GM18951 (cell line): Measurements from ENCODE around the gene DNMBP.
"Not testable (repeated sequence)": the region's sequence is repeated elsewhere in the genome, so short reads cannot be mapped to it uniquely, and the experiment has no call there.

Experiments used
- POLR2A ChIP-seq: IDR thresholded peaks from 4 replicates; pipeline ENCODE4 v1.6.1; 2011; ENCODE audit warnings: mild to moderate bottlenecking; ENCODE audit not compliant: insufficient read length, insufficient read depth; ENCODE audit errors: extremely low read depth
- in situ Hi-C: fragments of 300-500 bp; cut with MboI; formaldehyde crosslinking; loops from one replicate; pipeline ENCODE4 v1.12.0; 2022; ENCODE audit warnings: low sequenced_read_pairs, mixed read lengths, inconsistent platforms; ENCODE audit not compliant: unreplicated experiment

The DNMBP gene

GRCh38 chr10:100036850-100037249, 27.1 kb upstream of the DNMBP start:
- in situ Hi-C loops: no loop called here
- no peak for TF ChIP-seq POLR2A

GRCh38 chr10:100033766-100034418, 24.1 kb upstream of the DNMBP start:
- no peak for TF ChIP-seq POLR2A
- in situ Hi-C loops: no loop called here

- no peak for TF ChIP-seq POLR2A
- in situ Hi-C loops: no loop called here
These were observed 17.7 kb upstream of the DNMBP start for GRCh38 chr10:100027416-100027815.

GRCh38 chr10:100025576-100025975, 15.8 kb upstream of the DNMBP start:
- TF ChIP-seq POLR2A: no peak
- in situ Hi-C loops: no loop called here

GRCh38 chr10:100024748-100025147, 15.0 kb upstream of the DNMBP start:
- in situ Hi-C loops: no loop called here
- no peak for TF ChIP-seq POLR2A

- in situ Hi-C loops: no loop called here
- TF ChIP-seq POLR2A: no peak
These were observed 12.7 kb upstream of the DNMBP start for GRCh38 chr10:100022403-100022802.

- in situ Hi-C loops: no loop called here
- no peak for TF ChIP-seq POLR2A
These were observed 11.6 kb upstream of the DNMBP start for GRCh38 chr10:100021322-100021721.

GRCh38 chr10:100020886-100021253, 11.1 kb upstream of the DNMBP start:
- in situ Hi-C loops: no loop called here
- TF ChIP-seq POLR2A: no peak

GRCh38 chr10:100020142-100020885, 10.6 kb upstream of the DNMBP start:
- TF ChIP-seq POLR2A: no peak
- in situ Hi-C loops: no loop called here

- in situ Hi-C loops: no loop called here
These were observed 10.0 kb upstream of the DNMBP start for GRCh38 chr10:100019787-100020141.

GRCh38 chr10:100014071-100014762, 4.5 kb upstream of the DNMBP start:
- no peak for TF ChIP-seq POLR2A
- in situ Hi-C loops: no loop called here

More at GRCh38 chr10:100019787-100020141, 10.0 kb upstream of the DNMBP start:
- TF ChIP-seq POLR2A: no peak

GRCh38 chr10:100013621-100014020, 3.9 kb upstream of the DNMBP start:
- in situ Hi-C loops: no loop called here
- no peak for TF ChIP-seq POLR2A

GRCh38 chr10:100011906-100012305, 2.2 kb upstream of the DNMBP start:
- in situ Hi-C loops: not testable (repeated sequence)

GRCh38 chr10:100009283-100009792, 409 bp downstream of the DNMBP start:
- in situ Hi-C loops: no loop called here
- TF ChIP-seq POLR2A: no peak
